ENCODE data around the gene MYDGF. TPM values are rescaled to one million over a fixed set of nuclear protein-coding genes. Genes with fewer than 3 reads are reported as not detected.

The MYDGF gene
- 122 to 151 TPM (median 136 TPM) in 5 replicates for total RNA-seq (2022; extraction: Qiagen RNA extraction; ENCODE audit: low read depth)

GRCh38 chr19:4669723-4670480 lies at the start of gene MYDGF:
Gene MYDGF (minus strand): TSS chr19:4670342. CDS start chr19:4670334, 8 bp downstream.

GRCh38 chr19:4638828-4639530 lies 31.2 kb downstream of the MYDGF start, which contains the start of gene TNFAIP8L1:
Gene TNFAIP8L1 (plus strand): TSS chr19:4639516. CDS start chr19:4651870, 12,354 bp downstream.

Other genes starting within 250 kb of the MYDGF start
- 35.9 to 65.2 TPM (median 58.6 TPM) in 5 replicates for gene UBXN6, start 212.5 kb downstream of the MYDGF start, total RNA-seq (2022; extraction: Qiagen RNA extraction; ENCODE audit: low read depth)
- gene HDGFL2, start 198.0 kb downstream of the MYDGF start, total RNA-seq (2022; extraction: Qiagen RNA extraction; ENCODE audit: low read depth), result 23.2 to 29.4 TPM (median 26.9 TPM) in 5 replicates
- 0.18 to 0.23 TPM (median 0.19 TPM) in 5 replicates for gene PLIN4, start 151.9 kb downstream of the MYDGF start, total RNA-seq (2022; extraction: Qiagen RNA extraction; ENCODE audit: low read depth)
- gene PLIN5, start 135.1 kb downstream of the MYDGF start, total RNA-seq (2022; extraction: Qiagen RNA extraction; ENCODE audit: low read depth), result 0.10 to 0.15 TPM (median 0.12 TPM) in 3 of 5 replicates, not detected in the others
- 0.08 to 0.41 TPM (median 0.11 TPM) in 4 of 5 replicates, not detected in the other for gene LRG1, start 130.3 kb downstream of the MYDGF start, total RNA-seq (2022; extraction: Qiagen RNA extraction; ENCODE audit: low read depth)
- gene SEMA6B, start 110.7 kb downstream of the MYDGF start, total RNA-seq (2022; extraction: Qiagen RNA extraction; ENCODE audit: low read depth), result 4.5 to 6.2 TPM (median 5.5 TPM) in 5 replicates
- 2.9 to 4.5 TPM (median 3.9 TPM) in 5 replicates for gene TNFAIP8L1, start 30.8 kb downstream of the MYDGF start, total RNA-seq (2022; extraction: Qiagen RNA extraction; ENCODE audit: low read depth)
- gene DPP9, start 53.5 kb upstream of the MYDGF start, total RNA-seq (2022; extraction: Qiagen RNA extraction; ENCODE audit: low read depth), result 53.4 to 65.4 TPM (median 59.7 TPM) in 5 replicates
- 5.6 to 6.3 TPM (median 6.1 TPM) in 5 replicates for gene FEM1A, start 121.4 kb upstream of the MYDGF start, total RNA-seq (2022; extraction: Qiagen RNA extraction; ENCODE audit: low read depth)
- 7.2 to 10.1 TPM (median 9.7 TPM) in 5 replicates for gene TICAM1, start 161.4 kb upstream of the MYDGF start, total RNA-seq (2022; extraction: Qiagen RNA extraction; ENCODE audit: low read depth)
- gene PLIN3, start 197.3 kb upstream of the MYDGF start, total RNA-seq (2022; extraction: Qiagen RNA extraction; ENCODE audit: low read depth), result 150 to 164 TPM (median 160 TPM) in 5 replicates
- not detected in 5 replicates for gene ARRDC5, start 232.6 kb upstream of the MYDGF start, total RNA-seq (2022; extraction: Qiagen RNA extraction; ENCODE audit: low read depth)
- 39.2 to 48.7 TPM (median 43.0 TPM) in 5 replicates for gene UHRF1, start 239.2 kb upstream of the MYDGF start, total RNA-seq (2022; extraction: Qiagen RNA extraction; ENCODE audit: low read depth)

Data from A549 treated with GW870086 at 1 μM for 4 hours (cell line).